ENCODE results near the gene NDUFB3. TPM values are rescaled to one million over a fixed set of nuclear protein-coding genes. Genes with fewer than 3 reads are reported as not detected.

The NDUFB3 gene
- total and polyA plus RNA-seq, 2 experiments from 2014 or later, result 34.3 to 230 TPM

GRCh38 chr2:201130524-201131186 lies 58.9 kb downstream of the NDUFB3 start (continued):
- no peak for TF ChIP-seq ZNF462 (CRISPR knock-in tag; IDR thresholded peaks at IDR 0.05)
- no peak for TF ChIP-seq CTCF (conservative IDR thresholded peaks at IDR 0.05; ENCODE audit: low read depth in 2 of 2)

- Histone ChIP-seq H4K20me1 (replicated peaks; ENCODE audit: insufficient read depth) (no peaks in the 10 kb centered on the region), H3K27me3 (ENCODE audit: insufficient read depth) (no peaks in the 10 kb centered on the region), H3K36me3 (ENCODE audit: insufficient read depth) (no peaks in the 10 kb centered on the region; the same call in 1 of the 2 replicates), H3K4me2 (no peak overlapping the region), H3K9me2 (ENCODE audit: insufficient read depth) (peaks cover 2% of the 10 kb centered on the region; the same call in 1 of the 2 replicates), H3K27ac (ENCODE audit: low read depth) (no peak overlapping the region), H3F3A (replicated peaks; ENCODE audit: low read depth) (no peaks in the 10 kb centered on the region), H3K4me3 (no peak overlapping the region), H2AFZ (no peak overlapping the region), H3K79me2 (replicated peaks; ENCODE audit: insufficient read depth) (no peaks in the 10 kb centered on the region; the same call in 1 of the 2 replicates), H3K4me1 (ENCODE audit: insufficient read depth) (peaks cover 31% of the 10 kb centered on the region)
- Mint-ChIP-seq H3K27me3 (ENCODE audit: insufficient read depth, low read depth, poor library complexity) (peaks cover under 1% of the 10 kb centered on the region), H3K9me3 (no peaks in the 10 kb centered on the region), H3K27ac (no peak overlapping the region; the same call in 1 of the 2 replicates), H3K4me1 (peaks cover 23% of the 10 kb centered on the region), H3K36me3 (ENCODE audit: low read depth) (peaks cover 11% of the 10 kb centered on the region; the same call in 2 of the 3 replicates), H3K4me3 (no peak overlapping the region)
- no peak for ATAC-seq
- DNase-seq (ENCODE audit: low spot score), result no peak
- TF ChIP-seq ZNF114 (CRISPR knock-in tag; IDR thresholded peaks at IDR 0.05) (no peak), REST (IDR thresholded peaks at IDR 0.05; ENCODE audit: unreplicated experiment) (no peak), STAT1 (IDR thresholded peaks at IDR 0.05; ENCODE audit: unreplicated experiment) (no peak), JUNB (IDR thresholded peaks at IDR 0.05; ENCODE audit: unreplicated experiment) (no peak)
Measured at GRCh38 chr2:201132518-201132917, 60.7 kb downstream of the NDUFB3 start.

Measured in GM23338 (cell line).